ENCODE results near the gene MYLK2.

MYLK2 gene

DNA sequence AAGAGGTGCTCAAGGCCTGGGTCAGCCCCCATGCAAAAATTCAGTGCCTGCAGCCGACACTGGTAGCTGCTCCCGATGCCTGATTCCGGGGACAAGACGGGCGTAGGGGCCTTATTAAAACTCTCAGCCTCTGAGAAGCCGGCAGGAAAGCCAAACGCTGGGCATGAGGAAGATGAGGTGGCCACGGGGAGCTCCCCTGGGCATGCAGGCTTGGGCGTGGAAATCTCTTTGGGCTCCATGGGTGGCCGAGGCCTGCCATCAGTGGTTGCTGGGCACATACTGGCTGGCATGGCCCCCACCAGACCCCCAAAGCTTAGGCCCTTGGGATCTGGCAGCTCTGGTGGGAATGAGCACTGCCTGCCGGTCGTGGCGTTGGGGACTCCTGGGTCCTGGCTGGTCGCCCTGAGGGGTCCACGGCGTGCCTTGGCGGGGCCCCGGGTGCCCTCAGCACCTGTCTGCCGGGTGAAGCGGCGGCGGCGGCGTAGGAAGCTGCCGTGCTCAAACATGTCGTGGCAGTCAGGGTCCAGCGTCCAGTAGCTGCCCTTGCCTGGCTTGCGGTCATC is 25.7 kb downstream of the MYLK2 start:
- no peak overlapping the region for H3K27ac ChIP-seq
- TF ChIP-seq, protein P1, sequence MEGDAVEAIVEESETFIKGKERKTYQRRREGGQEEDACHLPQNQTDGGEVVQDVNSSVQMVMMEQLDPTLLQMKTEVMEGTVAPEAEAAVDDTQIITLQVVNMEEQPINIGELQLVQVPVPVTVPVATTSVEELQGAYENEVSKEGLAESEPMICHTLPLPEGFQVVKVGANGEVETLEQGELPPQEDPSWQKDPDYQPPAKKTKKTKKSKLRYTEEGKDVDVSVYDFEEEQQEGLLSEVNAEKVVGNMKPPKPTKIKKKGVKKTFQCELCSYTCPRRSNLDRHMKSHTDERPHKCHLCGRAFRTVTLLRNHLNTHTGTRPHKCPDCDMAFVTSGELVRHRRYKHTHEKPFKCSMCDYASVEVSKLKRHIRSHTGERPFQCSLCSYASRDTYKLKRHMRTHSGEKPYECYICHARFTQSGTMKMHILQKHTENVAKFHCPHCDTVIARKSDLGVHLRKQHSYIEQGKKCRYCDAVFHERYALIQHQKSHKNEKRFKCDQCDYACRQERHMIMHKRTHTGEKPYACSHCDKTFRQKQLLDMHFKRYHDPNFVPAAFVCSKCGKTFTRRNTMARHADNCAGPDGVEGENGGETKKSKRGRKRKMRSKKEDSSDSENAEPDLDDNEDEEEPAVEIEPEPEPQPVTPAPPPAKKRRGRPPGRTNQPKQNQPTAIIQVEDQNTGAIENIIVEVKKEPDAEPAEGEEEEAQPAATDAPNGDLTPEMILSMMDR (conservative IDR thresholded peaks at IDR 0.05): no peak
- no peak for TF ChIP-seq ZFX (IDR thresholded peaks at IDR 0.05)

- no peak within 1 kb of the TSS for H3K27ac ChIP-seq
- no peak for TF ChIP-seq ZFX (IDR thresholded peaks at IDR 0.05)
- TF ChIP-seq, protein P1 (conservative IDR thresholded peaks at IDR 0.05): no peak
Measured at GRCh38 chr20:31845300-31845863, 26.2 kb downstream of the MYLK2 start, which contains the start of gene FOXS1. FOXS1 (minus strand) TSS chr20:31845604; CDS start chr20:31845542, 62 bp downstream.

DNA sequence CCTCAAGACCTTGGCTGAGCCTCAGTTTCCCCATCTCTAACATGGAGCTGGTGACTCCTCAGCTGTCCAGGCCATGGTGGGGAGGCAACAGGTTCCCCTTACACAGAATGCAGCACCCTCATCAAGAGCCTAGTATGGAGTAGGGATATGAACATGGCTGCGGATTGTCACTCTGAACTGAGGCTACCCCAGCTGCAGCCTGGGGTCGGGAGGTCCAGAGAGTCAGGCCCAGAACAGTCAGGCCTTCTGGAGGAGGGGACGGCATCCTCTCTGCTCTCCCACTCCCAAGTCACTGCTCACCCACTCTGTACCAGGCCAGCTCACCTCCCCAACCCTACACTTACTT is 27.6 kb downstream of the MYLK2 start:
- no peak for TF ChIP-seq ZFX (IDR thresholded peaks at IDR 0.05)
- TF ChIP-seq, protein P1 (conservative IDR thresholded peaks at IDR 0.05): peak; percentile 76
- H3K27ac ChIP-seq: no peak overlapping the region

DNA sequence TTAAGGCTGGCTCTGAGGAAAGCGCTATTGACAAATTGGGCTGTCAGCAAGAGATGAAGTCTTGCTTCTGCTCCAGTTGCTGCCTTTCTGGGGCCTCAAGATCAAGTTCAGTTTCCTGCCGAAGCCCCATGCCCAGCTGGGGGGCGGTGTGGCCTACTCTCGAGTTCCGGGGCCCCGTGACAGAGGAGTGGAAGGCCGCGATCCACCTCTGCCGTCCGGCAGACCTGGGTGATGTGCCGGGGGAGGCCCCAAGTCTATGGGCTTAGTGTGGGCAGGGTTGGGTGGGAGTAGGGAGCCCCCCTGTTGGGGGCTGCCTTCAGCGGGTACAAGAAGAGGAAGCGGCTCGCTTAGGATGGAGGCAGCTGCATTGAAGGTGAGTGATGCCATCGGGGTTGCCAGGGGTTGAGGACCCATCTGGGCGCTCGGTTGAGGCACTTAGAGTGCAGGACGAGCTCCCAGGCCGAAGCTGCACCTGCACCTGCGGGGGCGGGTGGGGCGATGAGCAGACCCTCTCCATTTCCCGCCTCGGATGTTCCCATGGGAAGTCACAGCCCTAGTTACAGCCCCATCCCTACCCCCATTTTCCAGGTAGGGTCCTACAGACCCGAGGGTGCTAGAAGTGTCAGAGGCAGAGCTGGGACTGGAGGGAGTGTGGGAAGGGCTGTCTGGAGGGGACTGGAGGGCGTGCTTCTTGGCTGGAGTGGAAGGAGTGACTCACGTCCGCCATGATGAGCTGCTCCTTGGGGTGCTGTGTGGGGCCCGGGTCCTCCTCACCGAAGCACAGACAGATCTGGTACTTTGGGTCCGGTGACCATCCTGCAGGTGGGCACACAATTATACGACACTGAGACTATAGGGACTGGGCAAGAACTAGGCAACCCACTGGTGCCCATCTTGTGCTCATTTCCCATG is 29.2 kb downstream of the MYLK2 start:
- TF ChIP-seq, protein P1 (conservative IDR thresholded peaks at IDR 0.05): no peak
- no peak for TF ChIP-seq ZFX (IDR thresholded peaks at IDR 0.05)
- H3K27ac ChIP-seq: no peak overlapping the region

- TF ChIP-seq, protein P1 (conservative IDR thresholded peaks at IDR 0.05): no peak
- TF ChIP-seq ZFX (IDR thresholded peaks at IDR 0.05): no peak
- H3K27ac ChIP-seq: no peak overlapping the region
Measured at GRCh38 chr20:31849306-31849930, 30.3 kb downstream of the MYLK2 start.

DNA sequence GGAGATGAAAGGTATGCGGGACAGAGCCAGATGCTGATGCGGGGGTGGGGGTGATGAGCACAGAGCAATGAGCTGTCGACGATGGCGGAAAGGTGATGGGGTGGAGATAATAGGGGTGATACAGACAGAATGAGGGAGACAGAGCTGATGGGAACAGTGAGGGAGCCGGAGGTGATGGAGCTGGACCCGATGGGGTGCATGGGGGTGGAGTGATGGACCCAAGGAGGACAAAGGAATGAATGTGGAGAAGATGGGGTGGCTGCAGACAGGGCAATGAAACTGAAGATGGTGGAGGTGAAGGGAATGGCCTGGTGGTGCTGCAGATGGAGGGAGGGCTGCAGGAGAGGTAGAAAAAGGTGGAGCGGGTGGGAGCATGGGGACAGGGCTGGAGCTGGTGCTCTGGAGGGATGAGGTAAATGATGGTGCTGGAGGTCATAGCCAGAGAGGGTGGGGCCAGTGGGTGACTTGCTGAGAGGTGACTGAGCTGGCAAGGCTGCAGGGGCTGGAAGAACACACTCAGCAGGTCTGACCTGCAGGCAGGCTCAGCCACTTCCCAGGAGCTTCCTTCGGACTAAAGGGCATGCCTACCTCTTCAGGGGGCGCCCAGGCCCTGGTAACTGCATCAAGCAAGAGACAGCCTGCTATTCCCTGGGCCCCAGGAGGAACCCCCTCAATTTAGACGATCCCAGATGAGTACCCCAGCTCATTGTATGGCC is 32.2 kb downstream of the MYLK2 start:
- no peak for TF ChIP-seq ZFX (IDR thresholded peaks at IDR 0.05)
- TF ChIP-seq, protein P1 (conservative IDR thresholded peaks at IDR 0.05): no peak
- H3K27ac ChIP-seq: no peak overlapping the region
